Tibial nerve (tissue), 3 donors: Measurements from ENCODE around the gene SLFN14.

ENCODE experiments used
- POLR2A ChIP-seq, 2 donors: fragments of 450-650 bp; IDR thresholded peaks; one replicate each; pipeline ENCODE4 v1.6.1; 2017; ENCODE audit warnings: antibody characterized with exemption in 2 of 2, mild to moderate bottlenecking in 2 of 2, moderate library complexity in 2 of 2
- TF ChIP-seq, protein P1 (sequence below), 5 experiments: fragments of 200-600 bp in 3 of 5; fragments of 450-650 bp in 2 of 5; sonication (generic) in 3 of 5; IDR thresholded peaks; one replicate each; pipeline ENCODE4 v1.5.1; 2016 to 2019; ENCODE audit warnings: antibody characterized with exemption in 5 of 5, mild to moderate bottlenecking in 3 of 5, moderate library complexity in 2 of 5

DNA sequence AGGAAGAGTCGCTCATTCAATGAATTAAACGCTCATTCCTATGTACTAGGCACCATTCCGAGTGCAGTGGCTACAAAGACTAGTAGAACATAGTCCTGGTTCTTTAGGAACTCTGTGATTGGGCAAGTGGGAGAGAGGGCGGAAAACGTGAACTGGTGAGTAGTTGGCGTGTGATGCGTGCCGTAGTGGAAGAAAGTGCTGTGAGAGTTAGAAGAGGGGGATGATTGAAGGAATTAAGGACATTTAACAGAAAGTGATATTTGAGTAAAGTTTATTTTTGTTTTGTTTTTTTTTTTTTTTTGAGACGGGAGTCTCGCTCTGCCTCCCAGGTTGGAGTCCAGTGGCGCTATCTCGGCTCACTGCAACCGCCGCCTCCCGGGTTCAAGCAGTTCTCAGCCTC is 7.9 kb upstream of the SLFN14 start:
- TF ChIP-seq, protein P1, sequence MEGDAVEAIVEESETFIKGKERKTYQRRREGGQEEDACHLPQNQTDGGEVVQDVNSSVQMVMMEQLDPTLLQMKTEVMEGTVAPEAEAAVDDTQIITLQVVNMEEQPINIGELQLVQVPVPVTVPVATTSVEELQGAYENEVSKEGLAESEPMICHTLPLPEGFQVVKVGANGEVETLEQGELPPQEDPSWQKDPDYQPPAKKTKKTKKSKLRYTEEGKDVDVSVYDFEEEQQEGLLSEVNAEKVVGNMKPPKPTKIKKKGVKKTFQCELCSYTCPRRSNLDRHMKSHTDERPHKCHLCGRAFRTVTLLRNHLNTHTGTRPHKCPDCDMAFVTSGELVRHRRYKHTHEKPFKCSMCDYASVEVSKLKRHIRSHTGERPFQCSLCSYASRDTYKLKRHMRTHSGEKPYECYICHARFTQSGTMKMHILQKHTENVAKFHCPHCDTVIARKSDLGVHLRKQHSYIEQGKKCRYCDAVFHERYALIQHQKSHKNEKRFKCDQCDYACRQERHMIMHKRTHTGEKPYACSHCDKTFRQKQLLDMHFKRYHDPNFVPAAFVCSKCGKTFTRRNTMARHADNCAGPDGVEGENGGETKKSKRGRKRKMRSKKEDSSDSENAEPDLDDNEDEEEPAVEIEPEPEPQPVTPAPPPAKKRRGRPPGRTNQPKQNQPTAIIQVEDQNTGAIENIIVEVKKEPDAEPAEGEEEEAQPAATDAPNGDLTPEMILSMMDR (IDR thresholded peaks at IDR 0.05), result no peak
- TF ChIP-seq POLR2A (IDR thresholded peaks at IDR 0.05), result no peak
